Measurements from ENCODE around the gene GPR15. TPM values are rescaled to one million over a fixed set of nuclear protein-coding genes. Genes with fewer than 3 reads are reported as not detected.

GPR15 gene
- total and polyA plus RNA-seq, 10 of the 15 experiments (the other 5 are each of a cell fraction or from before 2014, with no cell fraction given), result 70.7 to 150 (median 115) TPM

GRCh38 chr3:98500019-98500418 lies 31.8 kb upstream of the GPR15 start:
- BruUV-seq (replicated peaks), result no TSS peak
- H3K4me2 ChIP-seq (ENCODE audit: control insufficient read depth, insufficient read depth), result no peak overlapping the region
- H3K9ac ChIP-seq (ENCODE audit: control insufficient read depth, insufficient read depth, low read length), result no peak overlapping the region
- H3K4me3 ChIP-seq, result no peak overlapping the region
- no peaks in the 10 kb centered on the region for H3K4me1 ChIP-seq (ENCODE audit: control insufficient read depth, insufficient read depth, low read length)
- no peaks in the 10 kb centered on the region for H4K20me1 ChIP-seq (ENCODE audit: control insufficient read depth, insufficient read depth)
- intact Hi-C loops (cut with micrococcal nuclease; ENCODE audit: unreplicated experiment), result no loop called here
- no peaks in the 10 kb centered on the region for H3K36me3 ChIP-seq (ENCODE audit: control insufficient read depth in 2 of 2, insufficient read depth in 2 of 2, low read length in 1 of 2)
- DNase-seq (ENCODE audit: low read depth, low spot score) (no peak), ATAC-seq (no peak), FAIRE-seq (no peak)
- no peaks in the 10 kb centered on the region for H3K79me2 ChIP-seq (ENCODE audit: control insufficient read depth, insufficient read depth, low read length)
- ChIA-PET SMC1A (ENCODE audit: uncharacterized antibody, unreplicated experiment) (no interaction called here), POLR2A (no interaction called here), RAD21 (ENCODE audit: unreplicated experiment) (no interaction called here), CTCF (interaction anchor here (1.1 kb wide), 2 partner anchors 13 to 17 kb away, joined by 3 read pairs; no protein-coding TSS in a partner anchor)
- H3K27me3 ChIP-seq (replicated peaks in 1 of 2; ENCODE audit: control insufficient read depth in 2 of 2, insufficient read depth in 2 of 2, low read length in 1 of 2), result no peaks in the 10 kb centered on the region
- 86% methylated on average over 4 of the region's 4 CpGs for WGBS (ENCODE audit: insufficient coverage, insufficient replicate concordance, low lambda C conversion rate, missing lambda C conversion rate)
- in situ Hi-C loops (cut with MboI), result no loop called here
- H3K9me3 ChIP-seq (replicated peaks; ENCODE audit: control insufficient read depth, insufficient read depth, low read length), result no peaks in the 10 kb centered on the region
- no peak overlapping the region for H2AFZ ChIP-seq (ENCODE audit: control insufficient read depth, low read depth, low read length)
- H3K27ac ChIP-seq (ENCODE audit: control insufficient read depth, insufficient read depth), result no peak overlapping the region
- no peak for TF ChIP-seq SREBF2 (IDR thresholded peaks at IDR 0.05; ENCODE audit: low read length)
- TF ChIP-seq, protein P1, sequence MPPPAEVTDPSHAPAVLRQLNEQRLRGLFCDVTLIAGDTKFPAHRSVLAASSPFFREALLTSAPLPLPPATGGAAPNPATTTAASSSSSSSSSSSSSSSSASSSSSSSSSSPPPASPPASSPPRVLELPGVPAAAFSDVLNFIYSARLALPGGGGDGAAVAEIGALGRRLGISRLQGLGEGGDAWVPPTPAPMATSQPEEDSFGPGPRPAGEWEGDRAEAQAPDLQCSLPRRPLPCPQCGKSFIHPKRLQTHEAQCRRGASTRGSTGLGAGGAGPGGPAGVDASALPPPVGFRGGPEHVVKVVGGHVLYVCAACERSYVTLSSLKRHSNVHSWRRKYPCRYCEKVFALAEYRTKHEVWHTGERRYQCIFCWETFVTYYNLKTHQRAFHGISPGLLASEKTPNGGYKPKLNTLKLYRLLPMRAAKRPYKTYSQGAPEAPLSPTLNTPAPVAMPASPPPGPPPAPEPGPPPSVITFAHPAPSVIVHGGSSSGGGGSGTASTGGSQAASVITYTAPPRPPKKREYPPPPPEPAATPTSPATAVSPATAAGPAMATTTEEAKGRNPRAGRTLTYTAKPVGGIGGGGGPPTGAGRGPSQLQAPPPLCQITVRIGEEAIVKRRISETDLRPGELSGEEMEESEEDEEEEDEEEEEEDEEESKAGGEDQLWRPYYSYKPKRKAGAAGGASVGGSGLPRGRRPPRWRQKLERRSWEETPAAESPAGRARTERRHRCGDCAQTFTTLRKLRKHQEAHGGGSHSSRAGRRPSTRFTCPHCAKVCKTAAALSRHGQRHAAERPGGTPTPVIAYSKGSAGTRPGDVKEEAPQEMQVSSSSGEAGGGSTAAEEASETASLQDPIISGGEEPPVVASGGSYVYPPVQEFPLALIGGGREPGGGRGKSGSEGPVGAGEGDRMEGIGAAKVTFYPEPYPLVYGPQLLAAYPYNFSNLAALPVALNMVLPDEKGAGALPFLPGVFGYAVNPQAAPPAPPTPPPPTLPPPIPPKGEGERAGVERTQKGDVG (CRISPR knock-in tag; IDR thresholded peaks at IDR 0.05), result no peak
- TF ChIP-seq KAT2A (conservative IDR thresholded peaks at IDR 0.05; ENCODE audit: control insufficient read depth, low read depth, low read length), result no peak
- TF ChIP-seq, protein P2, sequence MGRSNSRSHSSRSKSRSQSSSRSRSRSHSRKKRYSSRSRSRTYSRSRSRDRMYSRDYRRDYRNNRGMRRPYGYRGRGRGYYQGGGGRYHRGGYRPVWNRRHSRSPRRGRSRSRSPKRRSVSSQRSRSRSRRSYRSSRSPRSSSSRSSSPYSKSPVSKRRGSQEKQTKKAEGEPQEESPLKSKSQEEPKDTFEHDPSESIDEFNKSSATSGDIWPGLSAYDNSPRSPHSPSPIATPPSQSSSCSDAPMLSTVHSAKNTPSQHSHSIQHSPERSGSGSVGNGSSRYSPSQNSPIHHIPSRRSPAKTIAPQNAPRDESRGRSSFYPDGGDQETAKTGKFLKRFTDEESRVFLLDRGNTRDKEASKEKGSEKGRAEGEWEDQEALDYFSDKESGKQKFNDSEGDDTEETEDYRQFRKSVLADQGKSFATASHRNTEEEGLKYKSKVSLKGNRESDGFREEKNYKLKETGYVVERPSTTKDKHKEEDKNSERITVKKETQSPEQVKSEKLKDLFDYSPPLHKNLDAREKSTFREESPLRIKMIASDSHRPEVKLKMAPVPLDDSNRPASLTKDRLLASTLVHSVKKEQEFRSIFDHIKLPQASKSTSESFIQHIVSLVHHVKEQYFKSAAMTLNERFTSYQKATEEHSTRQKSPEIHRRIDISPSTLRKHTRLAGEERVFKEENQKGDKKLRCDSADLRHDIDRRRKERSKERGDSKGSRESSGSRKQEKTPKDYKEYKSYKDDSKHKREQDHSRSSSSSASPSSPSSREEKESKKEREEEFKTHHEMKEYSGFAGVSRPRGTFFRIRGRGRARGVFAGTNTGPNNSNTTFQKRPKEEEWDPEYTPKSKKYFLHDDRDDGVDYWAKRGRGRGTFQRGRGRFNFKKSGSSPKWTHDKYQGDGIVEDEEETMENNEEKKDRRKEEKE (IDR thresholded peaks at IDR 0.05), result no peak
- no peak for TF ChIP-seq ZNF207 (IDR thresholded peaks at IDR 0.05; ENCODE audit: borderline replicate concordance)
- no peak for TF ChIP-seq IRF3 (IDR thresholded peaks at IDR 0.05)
- no peak for TF ChIP-seq STAT3 (IDR thresholded peaks at IDR 0.05; ENCODE audit: low read depth, low read length)
- TF ChIP-seq RAD21 (IDR thresholded peaks at IDR 0.05; ENCODE audit: insufficient read depth, low read depth, low read length), result no peak
- no peak for TF ChIP-seq LARP7 (IDR thresholded peaks at IDR 0.05)

Measured in GM12878 (cell line).